ENCODE measurements around the gene NIPAL4. TPM values are rescaled to one million over a fixed set of nuclear protein-coding genes. Genes with fewer than 3 reads are reported as not detected.
A peak's percentile ranks its signal among the peaks of the same experiment; 100 is the strongest.

The NIPAL4 gene
- total and polyA plus RNA-seq, 7 donors: 0.03 to 0.50 (median 0.34) TPM

DNA sequence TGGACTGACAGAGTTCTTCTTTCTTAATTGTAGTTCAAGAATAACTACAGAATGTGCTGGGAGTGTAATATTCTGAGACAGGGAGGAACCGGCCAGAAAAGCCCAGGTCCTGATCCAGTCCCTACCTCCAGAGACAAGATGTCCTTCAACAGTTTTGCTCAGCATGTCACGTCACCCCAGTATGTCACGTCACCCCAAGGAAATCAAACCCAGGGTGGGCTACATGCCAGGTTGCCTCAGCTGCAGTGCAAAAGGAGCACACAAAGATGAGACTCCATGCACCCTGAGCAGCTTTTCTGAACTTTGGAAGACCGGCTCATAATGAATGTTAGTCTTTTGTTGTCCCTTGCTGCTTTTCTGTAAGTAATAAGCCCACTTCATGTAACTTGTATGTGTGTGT, 25.9 kb upstream of the NIPAL4 start:
- Histone ChIP-seq H3K27ac (no peak overlapping the region), H3K4me1 (no peaks in the 10 kb centered on the region), H3K27me3 (ENCODE audit: insufficient read depth in 3 of 3, low read length in 2 of 3) (no peaks in the 10 kb centered on the region), H3K4me3 (no peak overlapping the region), H3K36me3 (ENCODE audit: insufficient read depth in 1 of 2, low read depth in 1 of 2) (no peaks in the 10 kb centered on the region), H3K9me3 (no peaks in the 10 kb centered on the region)
- DNase-seq (no peak), ATAC-seq (no peak)
- intact Hi-C loops (cut with DNase I): loop anchor here (5.0 to 10.0 kb wide), 3 partner anchors 107 to 311 kb away; partner anchors contain the start of gene LSM11 (in 1 of the 2)
- 76 to 98% (median 88%) methylated on average over 4 of the region's 4 CpGs for WGBS, 3 donors
- no peak for TF ChIP-seq CTCF (IDR thresholded peaks at IDR 0.05)

- H3K9me3 ChIP-seq: no peaks in the 10 kb centered on the region
- no peaks in the 10 kb centered on the region for H3K36me3 ChIP-seq (ENCODE audit: insufficient read depth in 1 of 2, low read depth in 1 of 2)
- DNase-seq: no peak
- no peak for TF ChIP-seq CTCF (IDR thresholded peaks at IDR 0.05)
- no peak overlapping the region for H3K4me3 ChIP-seq
- H3K4me1 ChIP-seq: no peaks in the 10 kb centered on the region
- no peaks in the 10 kb centered on the region for H3K27me3 ChIP-seq (ENCODE audit: insufficient read depth in 3 of 3, low read length in 2 of 3)
- no peak overlapping the region for H3K27ac ChIP-seq
- intact Hi-C loops (cut with DNase I): no loop called here
- WGBS, 3 donors: 56 to 61% (median 60%) methylated on average over 7 of the region's 7 CpGs
- no peak for ATAC-seq
Measured at GRCh38 chr5:157443041-157443549, 16.9 kb upstream of the NIPAL4 start.

GRCh38 chr5:157444224-157444623, 15.8 kb upstream of the NIPAL4 start:
- peak in 1 of 2 donors; percentile 45 for DNase-seq
- Histone ChIP-seq H3K36me3 (ENCODE audit: insufficient read depth in 1 of 2, low read depth in 1 of 2) (no peaks in the 10 kb centered on the region), H3K9me3 (no peaks in the 10 kb centered on the region), H3K4me3 (no peak overlapping the region), H3K27ac (no peak overlapping the region), H3K4me1 (peaks cover 8% of the 10 kb centered on the region), H3K27me3 (ENCODE audit: insufficient read depth in 3 of 3, low read length in 2 of 3) (no peaks in the 10 kb centered on the region)
- ATAC-seq: no peak
- 65 to 79% (median 66%) methylated on average over 4 of the region's 4 CpGs for WGBS, 3 donors
- no peak for TF ChIP-seq CTCF (IDR thresholded peaks at IDR 0.05)
- intact Hi-C loops (cut with DNase I): no loop called here

GRCh38 chr5:157445745-157446411, 14.1 kb upstream of the NIPAL4 start:
- no peaks in the 10 kb centered on the region for H3K27me3 ChIP-seq (ENCODE audit: insufficient read depth in 3 of 3, low read length in 2 of 3)
- DNase-seq (no peak), ATAC-seq (no peak)
- H3K4me1 ChIP-seq: peaks cover 13% of the 10 kb centered on the region
- H3K4me3 ChIP-seq: no peak overlapping the region
- intact Hi-C loops (cut with DNase I): no loop called here
- 91 to 93% (median 91%) methylated on average over 5 of the region's 5 CpGs for WGBS, 3 donors
- H3K9me3 ChIP-seq: no peaks in the 10 kb centered on the region
- H3K36me3 ChIP-seq (ENCODE audit: insufficient read depth in 1 of 2, low read depth in 1 of 2): no peaks in the 10 kb centered on the region
- no peak overlapping the region for H3K27ac ChIP-seq
- no peak for TF ChIP-seq CTCF (IDR thresholded peaks at IDR 0.05)

Measured in psoas muscle (tissue), 8 donors.